ENCODE results near the gene ST8SIA6. TPM values are rescaled to one million over a fixed set of nuclear protein-coding genes. Genes with fewer than 3 reads are reported as not detected.

Gene ST8SIA6
- total and polyA plus RNA-seq, 10 of the 15 experiments (the other 5 are each of a cell fraction or from before 2014, with no cell fraction given) = 0.22 TPM; not detected in 9

DNA sequence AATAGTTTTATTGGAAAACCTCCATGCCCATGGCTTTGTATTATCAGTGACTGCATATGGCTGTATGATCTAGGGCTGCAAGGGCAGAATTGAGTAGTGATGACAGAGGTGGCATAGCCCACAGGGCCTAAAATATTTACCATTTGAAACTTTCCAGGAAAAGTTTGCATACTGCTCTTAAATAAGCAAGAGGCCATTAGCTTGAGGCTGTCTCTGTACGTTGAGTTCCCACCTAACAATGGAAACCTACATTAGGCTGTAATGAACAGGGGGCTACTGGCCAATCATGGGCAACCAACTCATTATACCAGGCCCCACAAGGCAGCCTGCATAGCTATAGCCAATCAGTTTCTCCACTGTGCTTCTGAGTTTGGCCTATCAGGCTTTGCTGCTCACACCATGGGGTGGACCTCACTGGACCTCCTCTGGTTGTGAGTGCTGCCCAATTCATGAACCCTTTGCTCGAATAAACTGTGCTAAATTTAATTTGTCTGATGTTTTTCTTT lies 673 bp upstream of the ST8SIA6 start:
- Histone ChIP-seq H3K9me3 (replicated peaks; ENCODE audit: control insufficient read depth, insufficient read depth, low read length) (no peaks in the 10 kb centered on the region; the same call in 2 of the 3 replicates), H2AFZ (ENCODE audit: control insufficient read depth, low read depth, low read length) (no peak overlapping the region), H3K27ac (ENCODE audit: control insufficient read depth, insufficient read depth) (no peak overlapping the region), H4K20me1 (ENCODE audit: control insufficient read depth, insufficient read depth) (no peaks in the 10 kb centered on the region), H3K9ac (ENCODE audit: control insufficient read depth, insufficient read depth, low read length) (no peak overlapping the region), H3K27me3 (replicated peaks in 1 of 2; ENCODE audit: control insufficient read depth in 2 of 2, insufficient read depth in 2 of 2, low read length in 1 of 2) (peaks cover 5 to 8% of the 10 kb centered on the region in 2 experiments; a peak in 3 of 4 replicates), H3K79me2 (ENCODE audit: control insufficient read depth, insufficient read depth, low read length) (no peaks in the 10 kb centered on the region), H3K4me1 (ENCODE audit: control insufficient read depth, insufficient read depth, low read length) (no peaks in the 10 kb centered on the region), H3K36me3 (ENCODE audit: control insufficient read depth in 2 of 2, insufficient read depth in 2 of 2, low read length in 1 of 2) (no peaks in the 10 kb centered on the region), H3K4me2 (ENCODE audit: control insufficient read depth, insufficient read depth) (no peak overlapping the region), H3K4me3 (no peak overlapping the region)
- CTCF ChIA-PET = interaction anchor here (1.3 kb wide), 1 partner anchor 95 kb away, joined by 3 read pairs; no protein-coding TSS in a partner anchor
- RAD21 ChIA-PET (ENCODE audit: unreplicated experiment) = no interaction called here
- intact Hi-C loops (cut with micrococcal nuclease; ENCODE audit: unreplicated experiment) = no loop called here
- POLR2A ChIA-PET = interaction anchor here (1.3 kb wide), 1 partner anchor 10 kb away, joined by 3 read pairs; no protein-coding TSS in a partner anchor
- no peak for DNase-seq (ENCODE audit: low read depth, low spot score)
- WGBS (ENCODE audit: insufficient coverage, insufficient replicate concordance, low lambda C conversion rate, missing lambda C conversion rate) = 22% methylated on average over 2 of the region's 2 CpGs
- BruUV-seq (replicated peaks) = no TSS peak
- in situ Hi-C loops (cut with MboI) = no loop called here
- TF ChIP-seq, protein P1, sequence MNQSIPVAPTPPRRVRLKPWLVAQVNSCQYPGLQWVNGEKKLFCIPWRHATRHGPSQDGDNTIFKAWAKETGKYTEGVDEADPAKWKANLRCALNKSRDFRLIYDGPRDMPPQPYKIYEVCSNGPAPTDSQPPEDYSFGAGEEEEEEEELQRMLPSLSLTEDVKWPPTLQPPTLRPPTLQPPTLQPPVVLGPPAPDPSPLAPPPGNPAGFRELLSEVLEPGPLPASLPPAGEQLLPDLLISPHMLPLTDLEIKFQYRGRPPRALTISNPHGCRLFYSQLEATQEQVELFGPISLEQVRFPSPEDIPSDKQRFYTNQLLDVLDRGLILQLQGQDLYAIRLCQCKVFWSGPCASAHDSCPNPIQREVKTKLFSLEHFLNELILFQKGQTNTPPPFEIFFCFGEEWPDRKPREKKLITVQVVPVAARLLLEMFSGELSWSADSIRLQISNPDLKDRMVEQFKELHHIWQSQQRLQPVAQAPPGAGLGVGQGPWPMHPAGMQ (IDR thresholded peaks at IDR 0.05; ENCODE audit: borderline replicate concordance) = no peak
- TF ChIP-seq FOXM1 (IDR thresholded peaks at IDR 0.05; ENCODE audit: low read depth, low read length) = no peak
- TF ChIP-seq MYB (IDR thresholded peaks at IDR 0.05; ENCODE audit: borderline replicate concordance, low read depth, low read length) = no peak
- no peak for TF ChIP-seq SMAD1 (IDR thresholded peaks at IDR 0.05; ENCODE audit: low read depth, partially characterized antibody)
- SMC1A ChIA-PET (ENCODE audit: uncharacterized antibody, unreplicated experiment) = interaction anchor here (0.6 kb wide), 1 partner anchor 18 kb away, joined by 4 read pairs; no protein-coding TSS in a partner anchor
- no peak for FAIRE-seq
- ATAC-seq = no peak

All from GM12878 (cell line).